Transverse colon (tissue), 3 donors: ENCODE data around the gene MMD2.

ENCODE experiments used
- CTCF ChIP-seq, 5 experiments: fragments of 200-600 bp in 3 of 5; fragments of 450-650 bp in 2 of 5; sonication (generic) in 3 of 5; IDR thresholded peaks; 1 replicate in 2 of 5; 2 replicates in 3 of 5; pipeline ENCODE4 v1.5.1; 2016 to 2017; ENCODE audit warnings: antibody characterized with exemption in 5 of 5, inconsistent platforms in 3 of 5, mild to moderate bottlenecking in 2 of 5, moderate library complexity in 1 of 5
- EP300 ChIP-seq: sonication (generic); formaldehyde crosslinking; IDR thresholded peaks from one replicate; pipeline ENCODE4 v1.6.1; 2017; ENCODE audit warnings: antibody characterized with exemption, low read depth
- POLR2A ChIP-seq: fragments of 450-650 bp; IDR thresholded peaks from one replicate; pipeline ENCODE4 v1.6.1; 2016; ENCODE audit warnings: antibody characterized with exemption, mild to moderate bottlenecking, moderate library complexity

DNA sequence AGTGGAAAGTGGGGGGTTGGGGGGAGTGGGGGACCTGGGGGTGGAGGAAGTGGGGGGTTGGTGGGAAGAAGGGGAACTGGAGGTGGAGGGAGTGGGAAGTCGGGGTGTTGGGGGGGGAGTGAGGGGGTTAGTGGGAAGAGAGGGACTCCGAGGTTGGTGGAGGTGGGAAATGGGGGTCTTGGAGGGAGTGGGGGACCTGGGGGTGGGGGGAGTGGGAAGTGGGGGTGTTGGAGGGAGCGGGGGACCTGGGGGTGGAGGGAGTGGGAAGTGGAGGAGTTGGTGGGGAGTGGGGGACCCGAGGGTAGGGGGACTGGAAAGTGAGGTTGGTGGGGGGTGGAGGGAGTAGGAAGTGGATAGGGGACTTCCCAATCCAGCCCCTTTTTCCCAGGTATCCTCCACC lies 906 bp upstream of the MMD2 start:
- TF ChIP-seq CTCF (IDR thresholded peaks at IDR 0.05) (no peak), POLR2A (no peak), EP300 (no peak)
